Ammon's horn (tissue), 1 donor: ENCODE results near the gene ZNF385B.
"Not testable (repeated sequence)": the region's sequence is repeated elsewhere in the genome, so short reads cannot be mapped to it uniquely, and the experiment has no call there.

Source experiments
- DNase-seq: peaks from one replicate; pipeline ENCODE4 v3.0.0-alpha.2; 2016; ENCODE audit warnings: low spot score

The ZNF385B gene

GRCh38 chr2:179802051-179802882 lies 59.1 kb downstream of the ZNF385B start:
- no peak for DNase-seq

GRCh38 chr2:179800776-179801175 lies 60.6 kb downstream of the ZNF385B start:
- no peak for DNase-seq

DNA sequence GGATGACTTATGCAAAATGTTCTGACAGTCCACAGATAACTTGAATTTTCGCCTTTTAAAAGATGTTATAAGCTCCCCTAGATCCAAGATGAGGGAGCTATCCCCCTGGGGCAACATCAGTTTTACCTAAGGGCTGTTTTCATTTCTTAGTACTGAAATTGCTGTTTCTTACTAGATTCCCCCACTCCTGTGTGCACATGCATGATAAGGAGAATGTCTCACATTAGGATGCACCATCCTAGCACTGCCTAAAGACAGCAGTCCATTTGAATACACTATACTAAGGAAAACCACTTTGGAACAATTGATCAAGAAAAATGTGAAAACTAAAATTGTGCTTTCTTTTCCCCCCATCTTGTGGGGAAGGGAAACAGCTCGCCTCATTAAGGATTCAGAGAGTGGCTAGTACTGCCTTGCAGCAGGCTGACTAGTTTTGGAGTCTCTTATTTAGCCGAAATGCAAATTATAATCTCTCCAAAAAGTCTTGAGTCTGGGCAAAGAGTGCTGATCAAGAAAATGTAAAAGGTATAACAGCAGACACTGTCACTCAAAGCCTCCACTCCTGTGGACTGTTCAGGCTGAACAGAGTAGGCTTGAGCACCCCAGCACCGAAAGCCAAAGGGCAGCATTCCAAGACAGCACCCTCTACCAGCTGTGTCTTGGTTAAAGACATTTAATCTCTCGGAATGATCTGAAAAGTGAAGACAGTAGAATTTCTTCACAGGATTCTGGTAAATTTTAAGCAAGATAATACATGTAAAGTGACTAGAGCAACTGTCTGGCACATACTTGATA lies 65.0 kb downstream of the ZNF385B start:
- no peak for DNase-seq

DNA sequence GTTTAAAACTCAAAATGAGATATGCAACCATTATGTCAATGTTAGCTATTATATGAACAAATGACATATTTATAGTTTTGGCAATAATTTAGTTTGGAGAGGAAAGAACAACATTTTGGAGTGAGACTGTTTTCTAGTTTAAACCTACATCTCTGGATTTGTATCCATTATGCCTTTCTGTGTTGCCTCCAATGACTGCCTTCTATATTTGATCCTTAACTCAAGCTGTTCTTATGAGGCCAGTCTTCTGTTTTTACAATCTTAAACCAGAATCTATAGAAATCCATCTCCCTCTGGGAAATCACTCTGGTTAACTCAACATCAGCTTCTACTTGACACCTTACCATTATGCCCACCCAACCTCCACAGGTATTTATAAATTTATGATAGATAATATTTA lies 67.5 kb downstream of the ZNF385B start:
- DNase-seq, result no peak

DNA sequence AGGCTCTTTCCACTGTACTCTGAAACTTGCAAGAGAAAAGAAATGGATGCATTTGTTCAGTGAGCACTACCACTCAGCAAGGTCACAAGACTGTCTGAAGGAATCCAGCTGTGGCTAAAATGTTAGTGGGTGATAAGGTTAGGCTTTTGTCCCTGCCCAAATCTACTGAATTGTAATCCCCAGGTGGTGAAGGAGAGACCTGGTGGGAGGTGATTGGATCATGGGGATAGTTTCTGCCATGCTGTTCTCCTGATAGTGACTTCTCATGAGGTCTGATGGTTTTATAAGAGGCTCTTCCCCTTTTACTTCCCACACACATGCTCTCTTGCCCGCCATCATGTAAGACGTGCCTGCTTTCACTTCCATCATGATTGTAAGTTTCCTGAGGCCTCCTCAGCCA lies 68.2 kb downstream of the ZNF385B start:
- DNase-seq, result no peak

GRCh38 chr2:179790235-179791217 lies 70.9 kb downstream of the ZNF385B start:
- DNase-seq, result no peak

GRCh38 chr2:179788104-179788503 lies 73.3 kb downstream of the ZNF385B start:
- DNase-seq, result no peak

DNA sequence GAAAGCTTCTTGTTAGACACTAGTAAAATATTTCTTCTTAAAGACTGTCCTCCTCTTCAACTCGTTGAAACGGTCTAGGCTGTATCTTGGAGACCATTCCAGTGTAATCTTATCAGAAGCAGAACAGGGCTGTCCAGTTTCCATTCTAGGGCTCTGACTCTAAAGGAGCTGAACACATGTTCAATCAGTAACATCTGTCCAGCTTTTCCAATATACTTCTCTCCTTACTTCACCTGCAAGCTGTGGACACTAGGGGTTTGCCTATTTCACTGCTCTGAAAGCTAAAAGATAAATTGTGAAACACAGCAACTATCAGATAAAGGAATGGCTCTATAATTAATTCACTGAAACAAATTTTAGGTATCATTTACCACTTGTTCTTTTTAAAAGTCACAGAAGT lies 73.8 kb downstream of the ZNF385B start:
- no peak for DNase-seq

- no peak for DNase-seq
Measured at GRCh38 chr2:179785902-179786301, 75.5 kb downstream of the ZNF385B start.

DNA sequence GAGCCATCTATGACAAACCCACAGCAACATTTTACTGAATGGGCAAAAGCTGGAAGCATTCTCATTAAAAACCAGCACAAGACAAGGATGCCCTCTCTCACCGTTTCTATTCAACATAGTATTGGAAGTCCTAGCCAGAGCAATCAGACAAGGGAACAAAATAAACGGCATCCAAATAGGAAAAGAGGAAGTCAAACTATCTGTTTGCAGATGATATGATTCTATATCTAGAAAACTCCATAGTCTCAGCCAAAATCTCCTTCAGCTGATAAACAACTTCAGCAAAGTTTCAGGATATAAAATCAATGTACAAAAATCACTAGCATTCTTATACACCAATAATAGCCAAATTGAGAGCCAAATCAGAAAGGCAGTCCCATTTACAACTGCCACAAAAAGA lies 79.1 kb downstream of the ZNF385B start:
- not testable (repeated sequence) for DNase-seq

DNA sequence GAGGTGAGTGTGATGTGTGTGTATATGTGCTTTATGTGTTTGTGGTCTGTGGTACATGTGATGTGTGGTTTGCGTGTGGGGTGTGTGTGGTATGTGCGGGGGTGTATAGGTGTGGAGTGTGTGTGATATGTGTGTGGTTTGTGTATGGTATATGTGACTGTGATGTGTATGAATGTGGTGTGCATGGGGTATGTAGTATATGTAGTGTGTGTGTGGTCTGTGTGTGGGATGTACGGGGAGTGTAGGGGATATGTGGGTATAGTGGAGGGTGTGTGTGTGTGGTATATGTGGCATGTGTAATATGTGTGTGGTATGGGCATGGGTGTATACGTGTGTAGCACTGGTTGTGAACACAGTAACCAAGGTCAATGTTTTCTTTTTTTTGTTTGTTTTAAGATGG lies 87.4 kb downstream of the ZNF385B start:
- no peak for DNase-seq

GRCh38 chr2:179772346-179772745 lies 89.1 kb downstream of the ZNF385B start:
- no peak for DNase-seq

DNA sequence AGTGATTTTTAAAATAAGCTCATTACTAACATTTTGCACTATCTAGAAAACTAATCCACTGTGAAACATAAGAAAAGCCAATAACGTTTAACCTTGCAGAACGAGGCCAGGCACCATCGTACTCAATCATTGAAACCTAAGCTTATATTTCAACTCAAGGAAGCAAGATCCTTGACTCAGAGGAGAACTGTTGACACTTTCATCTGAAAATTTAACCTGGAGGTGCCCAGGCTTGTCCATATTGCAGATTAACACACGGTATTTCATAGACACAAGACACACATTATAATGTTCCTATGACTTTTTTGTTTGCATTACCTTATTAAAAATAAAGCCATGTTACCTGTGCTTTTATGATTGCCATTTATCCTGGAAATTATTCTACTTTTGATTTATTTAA lies 89.6 kb downstream of the ZNF385B start:
- DNase-seq, result no peak

DNA sequence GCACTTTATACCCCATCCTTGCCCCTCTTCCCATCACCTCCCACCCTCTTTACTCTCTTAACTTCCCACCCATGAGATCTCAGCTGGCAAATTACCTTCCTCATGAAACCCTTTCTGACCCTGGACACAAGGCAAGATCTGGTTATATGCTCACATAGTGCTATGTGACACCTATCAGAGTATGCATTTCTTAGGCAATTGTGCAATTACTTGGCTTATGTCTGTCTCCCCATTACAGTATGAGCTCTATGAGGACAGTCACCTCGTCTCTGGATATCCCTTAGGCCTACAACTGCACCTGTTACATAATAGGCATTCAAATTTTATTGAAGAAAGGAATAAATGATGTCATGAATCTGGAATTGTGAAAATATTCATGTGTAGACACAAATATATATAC lies 91.4 kb downstream of the ZNF385B start:
- no peak for DNase-seq

GRCh38 chr2:179769323-179769722 lies 92.1 kb downstream of the ZNF385B start:
- no peak for DNase-seq

- no peak for DNase-seq
Measured at GRCh38 chr2:179768765-179769164, 92.6 kb downstream of the ZNF385B start.

GRCh38 chr2:179765666-179766065 lies 95.7 kb downstream of the ZNF385B start:
- DNase-seq, result no peak

- no peak for DNase-seq
Measured at GRCh38 chr2:179764710-179765109, 96.7 kb downstream of the ZNF385B start.

- no peak for DNase-seq
Measured at GRCh38 chr2:179758636-179759035, 102.8 kb downstream of the ZNF385B start.

GRCh38 chr2:179751163-179751809 lies 110.1 kb downstream of the ZNF385B start:
- peak; percentile 16 for DNase-seq

GRCh38 chr2:179749210-179749609 lies 112.2 kb downstream of the ZNF385B start:
- no peak for DNase-seq

- DNase-seq, result no peak
Measured at GRCh38 chr2:179746981-179747380, 114.4 kb downstream of the ZNF385B start.
